GM21825 (cell line): ENCODE results near the gene SBF2.
"Not testable (repeated sequence)": the region's sequence is repeated elsewhere in the genome, so short reads cannot be mapped to it uniquely, and the experiment has no call there.

ENCODE experiments used
- ATAC-seq: cut with Tn5 transposase; IDR thresholded peaks from one replicate; pipeline ENCODE4 v1.9.1; 2021; ENCODE audit warnings: mild to moderate bottlenecking, moderate library complexity; ENCODE audit not compliant: unreplicated experiment

Gene SBF2

GRCh38 chr11:10205928-10206327, 88.1 kb downstream of the SBF2 start:
- ATAC-seq = no peak

GRCh38 chr11:10204021-10204420, 90.0 kb downstream of the SBF2 start:
- no peak for ATAC-seq

- ATAC-seq = no peak
Observed at GRCh38 chr11:10201343-10201742, 92.7 kb downstream of the SBF2 start.

GRCh38 chr11:10197091-10197490, 96.9 kb downstream of the SBF2 start:
- no peak for ATAC-seq

- no peak for ATAC-seq
Observed at GRCh38 chr11:10192036-10192435, 102.0 kb downstream of the SBF2 start.

- no peak for ATAC-seq
Observed at GRCh38 chr11:10181811-10182210, 112.2 kb downstream of the SBF2 start.

- ATAC-seq = no peak
Observed at GRCh38 chr11:10164621-10165020, 129.4 kb downstream of the SBF2 start.

- ATAC-seq = no peak
Observed at GRCh38 chr11:10162222-10162621, 131.8 kb downstream of the SBF2 start.

- ATAC-seq = no peak
Observed at GRCh38 chr11:10160350-10160749, 133.7 kb downstream of the SBF2 start.

GRCh38 chr11:10158461-10158860, 135.6 kb downstream of the SBF2 start:
- ATAC-seq = no peak

- no peak for ATAC-seq
Observed at GRCh38 chr11:10155793-10156490, 138.1 kb downstream of the SBF2 start.

- ATAC-seq = no peak
Observed at GRCh38 chr11:10150800-10151199, 143.2 kb downstream of the SBF2 start.

GRCh38 chr11:10149553-10149952, 144.5 kb downstream of the SBF2 start:
- ATAC-seq = no peak

- ATAC-seq = no peak
Observed at GRCh38 chr11:10147195-10147594, 146.8 kb downstream of the SBF2 start.

- ATAC-seq = no peak
Observed at GRCh38 chr11:10144954-10145353, 149.1 kb downstream of the SBF2 start.

- ATAC-seq = no peak
Observed at GRCh38 chr11:10139656-10140055, 154.4 kb downstream of the SBF2 start.

GRCh38 chr11:10139143-10139542, 154.9 kb downstream of the SBF2 start:
- no peak for ATAC-seq

GRCh38 chr11:10134975-10135481, 159.0 kb downstream of the SBF2 start:
- no peak for ATAC-seq

GRCh38 chr11:10134226-10134625, 159.8 kb downstream of the SBF2 start:
- ATAC-seq = not testable (repeated sequence)

GRCh38 chr11:10133251-10133650, 160.8 kb downstream of the SBF2 start:
- not testable (repeated sequence) for ATAC-seq

GRCh38 chr11:10130875-10131274, 163.1 kb downstream of the SBF2 start:
- ATAC-seq = no peak

GRCh38 chr11:10129184-10129583, 164.8 kb downstream of the SBF2 start:
- ATAC-seq = not testable (repeated sequence)
